Right atrium auricular region (tissue), 2 donors: ENCODE data around the gene GATA5. TPM values are rescaled to one million over a fixed set of nuclear protein-coding genes. Genes with fewer than 3 reads are reported as not detected.
A peak's percentile ranks its signal among the peaks of the same experiment; 100 is the strongest.

Source experiments
- DNase-seq: peaks from one replicate; pipeline ENCODE4 v3.0.0-alpha.2; 2019; ENCODE audit warnings: low spot score
- H3K27ac ChIP-seq, 2 donors: fragments of 200-600 bp; sonication (generic); 1 replicate in 1 of 2; 2 replicates in 1 of 2; pipeline ENCODE4 v1.5.1; 2016 to 2019
- H3K27me3 ChIP-seq, 2 donors: fragments of 200-600 bp; sonication (generic); one replicate each; pipeline versions ENCODE4 v1.5.1 to v1.6.0; 2017 to 2019
- H3K36me3 ChIP-seq: fragments of 200-600 bp; sonication (generic); one replicate; pipeline ENCODE4 v1.5.1; 2016
- H3K4me1 ChIP-seq, 2 donors: fragments of 200-600 bp; sonication (generic); one replicate each; pipeline versions ENCODE4 v1.5.1 to v1.6.0; 2017 to 2019
- H3K4me3 ChIP-seq, 2 donors: fragments of 200-600 bp; sonication (generic); 1 replicate in 1 of 2; 2 replicates in 1 of 2; pipeline ENCODE4 v1.5.1; 2017 to 2019; ENCODE audit warnings: mild to moderate bottlenecking in 1 of 2, moderate library complexity in 1 of 2
- H3K9me3 ChIP-seq, 2 donors: fragments of 200-600 bp; sonication (generic); one replicate each; pipeline ENCODE4 v1.5.1; 2019
- CTCF ChIP-seq, 2 donors: fragments of 200-600 bp; sonication (generic); IDR thresholded peaks; one replicate each; pipeline ENCODE4 v1.5.1; 2019; ENCODE audit warnings: antibody characterized with exemption in 2 of 2
- total RNA-seq, 2 donors: library from RNA; depleted of rRNA; stranded (reverse); fragments of >200 nt; gene quantifications; one replicate each; pipeline ENCODE4 v1.1.0, GENCODE V29; 2016

Gene GATA5
- total RNA-seq, 2 donors from 2014 or later: 6.9 to 9.6 TPM

DNA sequence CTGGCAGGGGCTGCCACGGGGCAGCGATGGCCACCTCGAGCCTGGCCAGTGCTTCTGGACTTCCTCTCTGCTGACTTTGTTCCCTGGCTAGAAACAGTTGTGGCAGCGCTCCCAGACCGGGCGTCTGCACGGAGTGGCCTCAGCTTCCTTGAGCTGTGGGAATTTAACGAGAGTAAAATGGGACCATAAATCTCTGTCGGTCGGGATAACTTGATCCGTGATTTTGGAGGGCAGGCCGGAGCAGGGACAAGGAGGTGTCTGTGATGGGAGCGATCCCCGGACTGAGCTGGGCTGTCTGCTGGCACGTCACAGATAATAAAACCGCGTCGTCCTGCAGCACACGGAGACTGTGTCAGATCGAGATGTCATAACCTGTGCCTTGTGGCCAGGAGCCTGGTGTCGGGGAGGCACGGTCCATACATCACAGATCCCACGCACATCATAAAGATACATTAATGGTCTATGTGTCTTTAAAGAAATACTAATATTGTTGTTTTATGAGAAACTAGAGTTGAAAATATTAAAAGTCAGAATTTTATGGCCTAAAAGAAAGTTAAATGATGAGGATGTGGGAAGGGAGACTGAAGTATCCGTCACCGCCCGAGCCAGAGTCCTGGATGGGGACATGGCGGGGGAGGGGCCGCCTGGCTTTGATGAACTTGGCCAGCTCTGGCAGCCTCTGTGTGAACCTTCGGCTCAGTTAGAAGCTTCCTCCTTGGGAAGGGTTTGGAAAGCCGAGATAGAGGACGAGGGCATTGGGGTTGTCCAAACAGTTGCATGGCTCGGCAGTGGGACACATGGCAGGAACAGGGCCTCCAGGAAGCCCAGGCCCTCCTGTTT lies 41.9 kb downstream of the GATA5 start:
- Histone ChIP-seq H3K4me3 (no peak overlapping the region), H3K27ac (peak overlapping the region; percentile 12 to 35)
- DNase-seq: peak; percentile 70

GRCh38 chr20:62430866-62431447 lies 44.8 kb downstream of the GATA5 start:
- Histone ChIP-seq H3K4me3 (no peak overlapping the region), H3K27ac (no peak overlapping the region), H3K36me3 (no peaks in the 10 kb centered on the region), H3K27me3 (no peaks in the 10 kb centered on the region), H3K4me1 (peaks cover 0 to 22% of the 10 kb centered on the region in 2 donors), H3K9me3 (no peaks in the 10 kb centered on the region)
- TF ChIP-seq CTCF (IDR thresholded peaks at IDR 0.05): no peak
- DNase-seq: no peak

More for the DNA sequence above, 41.9 kb downstream of the GATA5 start:
- no peaks in the 10 kb centered on the region for H3K9me3 ChIP-seq
- no peaks in the 10 kb centered on the region for H3K36me3 ChIP-seq
- peaks cover 0 to 22% of the 10 kb centered on the region in 2 donors for H3K4me1 ChIP-seq
- no peak for TF ChIP-seq CTCF (IDR thresholded peaks at IDR 0.05)
- H3K27me3 ChIP-seq: no peaks in the 10 kb centered on the region

- no peaks in the 10 kb centered on the region for H3K27me3 ChIP-seq
- H3K27ac ChIP-seq: no peak overlapping the region
- H3K9me3 ChIP-seq: no peaks in the 10 kb centered on the region
- no peak for DNase-seq
- H3K36me3 ChIP-seq: no peaks in the 10 kb centered on the region
- TF ChIP-seq CTCF (IDR thresholded peaks at IDR 0.05): no peak
- H3K4me1 ChIP-seq: peaks cover 0 to 22% of the 10 kb centered on the region in 2 donors
- no peak overlapping the region for H3K4me3 ChIP-seq
Measured at GRCh38 chr20:62430311-62430853, 45.4 kb downstream of the GATA5 start.

DNA sequence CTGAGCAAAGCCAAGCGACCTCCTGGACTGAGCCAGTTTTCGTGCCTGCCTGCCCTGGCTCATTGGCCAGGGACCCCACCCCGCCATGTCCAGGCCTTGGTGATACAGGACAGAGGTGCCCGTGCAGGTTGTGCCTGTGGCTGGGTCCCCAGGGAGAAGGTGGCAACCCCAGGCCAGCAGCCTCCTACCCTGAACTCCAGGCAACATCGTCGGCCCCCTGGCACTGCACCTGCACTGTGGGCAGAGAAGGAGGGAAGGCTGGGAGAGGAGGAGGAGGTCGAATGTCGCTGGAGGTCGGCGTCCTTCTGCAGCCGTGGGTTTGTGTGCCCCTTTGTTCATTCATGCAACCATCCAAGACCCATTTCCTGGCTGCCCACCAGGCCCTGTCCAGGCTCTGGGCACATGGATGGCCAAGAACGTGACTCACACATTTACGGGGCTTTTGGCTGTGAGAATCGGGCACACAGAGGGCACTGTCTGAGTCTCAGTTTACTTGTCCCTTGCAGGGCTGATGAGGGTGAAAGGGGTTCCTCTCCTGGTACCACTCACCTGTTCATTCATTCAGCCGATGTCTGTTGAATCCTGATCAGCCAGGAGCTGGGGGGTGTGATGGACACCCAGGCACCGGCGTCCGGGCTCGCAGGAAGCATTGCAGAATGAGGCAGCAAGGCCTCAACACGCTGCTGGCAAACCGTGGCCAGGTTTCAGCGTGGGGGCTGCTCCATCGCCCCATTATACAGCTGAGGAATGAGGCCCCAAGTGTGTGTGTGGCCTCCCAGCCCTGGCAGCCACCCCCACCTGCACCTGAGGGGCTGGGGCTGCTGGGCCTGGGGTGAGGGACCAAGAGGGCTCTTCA lies 46.1 kb downstream of the GATA5 start:
- H3K27me3 ChIP-seq: no peaks in the 10 kb centered on the region
- no peak for DNase-seq
- no peak overlapping the region for H3K27ac ChIP-seq
- TF ChIP-seq CTCF (IDR thresholded peaks at IDR 0.05): no peak
- no peak overlapping the region for H3K4me3 ChIP-seq
- H3K4me1 ChIP-seq: peaks cover 0 to 17% of the 10 kb centered on the region in 2 donors
- H3K36me3 ChIP-seq: no peaks in the 10 kb centered on the region
- no peaks in the 10 kb centered on the region for H3K9me3 ChIP-seq

DNA sequence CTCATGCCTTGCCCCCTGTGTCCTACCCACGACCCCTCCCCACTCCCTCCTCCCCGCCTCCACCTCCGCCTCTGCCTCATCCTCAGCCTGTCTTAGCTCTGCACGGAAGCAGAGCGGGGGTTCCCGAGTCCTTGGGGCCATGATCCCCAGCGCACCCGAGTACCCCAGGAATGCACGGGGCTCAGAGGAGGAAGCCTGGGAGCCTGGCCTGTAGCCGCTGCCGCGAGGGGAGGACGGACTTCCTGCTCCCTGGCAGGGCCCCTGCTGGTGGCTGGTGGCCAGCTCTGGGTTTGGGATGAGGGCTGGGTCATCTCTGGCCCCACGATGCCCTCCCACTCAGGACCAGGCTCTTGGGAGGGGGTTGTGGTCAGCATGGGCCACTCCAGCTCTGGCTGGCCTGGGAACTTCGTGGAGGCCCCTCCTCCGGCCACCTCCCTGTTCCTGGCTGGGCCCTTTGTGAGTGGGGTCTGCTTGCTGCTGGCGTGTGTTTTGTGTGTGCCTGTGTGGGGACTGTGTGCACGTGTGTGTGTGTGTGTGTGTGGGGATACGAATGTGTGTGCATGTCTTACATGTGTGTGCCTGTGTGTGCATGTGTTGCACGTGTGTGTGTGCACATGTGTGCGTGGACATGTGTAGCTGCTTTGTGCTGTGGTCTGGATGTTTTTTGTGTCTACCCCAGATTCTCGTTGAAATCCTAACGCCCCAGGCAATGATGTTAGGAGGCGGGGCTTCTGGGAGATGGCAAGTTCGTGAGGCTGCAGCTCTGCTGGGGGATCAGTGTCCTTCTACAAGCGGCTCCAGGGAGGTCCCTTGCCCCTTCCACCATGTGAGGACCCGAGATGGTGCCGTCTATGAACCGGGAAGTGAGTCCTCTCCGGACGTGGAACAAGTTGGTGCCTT lies 47.1 kb downstream of the GATA5 start:
- DNase-seq: no peak
- Histone ChIP-seq H3K27ac (no peak overlapping the region), H3K4me1 (peaks cover 0 to 6% of the 10 kb centered on the region in 2 donors), H3K9me3 (no peaks in the 10 kb centered on the region), H3K4me3 (no peak overlapping the region), H3K36me3 (no peaks in the 10 kb centered on the region), H3K27me3 (no peaks in the 10 kb centered on the region)
- no peak for TF ChIP-seq CTCF (IDR thresholded peaks at IDR 0.05)
